Activated CD4-positive, alpha-beta memory T cell treated with anti-CD3 and anti-CD28 coated beads for 36 hours (primary cell): Measurements from ENCODE around the gene CCNJL. TPM values are rescaled to one million over a fixed set of nuclear protein-coding genes. Genes with fewer than 3 reads are reported as not detected.

Experiments
- CTCF ChIA-PET: fragments of 350-600 bp; sonication (Branson Sonifier 250); formaldehyde crosslinking; loops from one replicate; lab custom pipeline; 2021; ENCODE audit warnings: antibody characterized with exemption, inconsistent platforms; lab: Charles Lee
- POLR2A ChIA-PET: fragments of 350-600 bp; sonication (Branson Sonifier 250); formaldehyde crosslinking; loops from one replicate; lab custom pipeline; 2021; ENCODE audit warnings: antibody characterized with exemption; lab: Charles Lee
- DNase-seq: peaks from one replicate; pipeline ENCODE4 v3.0.0-alpha.2; 2020
- H3K27ac Mint-ChIP-seq: one replicate; pipeline ENCODE4 v1.8.0; 2021; ENCODE audit warnings: mixed read lengths
- H3K27me3 Mint-ChIP-seq: one replicate; pipeline ENCODE4 v1.8.0; 2021; ENCODE audit warnings: mixed read lengths
- H3K36me3 Mint-ChIP-seq: one replicate; pipeline ENCODE4 v1.8.0; 2021; ENCODE audit warnings: mixed read lengths
- H3K4me1 Mint-ChIP-seq: one replicate; pipeline ENCODE4 v1.8.0; 2021; ENCODE audit warnings: low read depth, mixed read lengths
- H3K4me3 Mint-ChIP-seq: one replicate; pipeline ENCODE4 v1.8.0; 2021; ENCODE audit warnings: mild to moderate bottlenecking, mixed read lengths
- H3K9me3 Mint-ChIP-seq: one replicate; pipeline ENCODE4 v1.8.0; 2021; ENCODE audit warnings: mixed read lengths
- intact Hi-C: fragments of 100-400 bp; cut with micrococcal nuclease; formaldehyde crosslinking; loops from one replicate; pipeline ENCODE4 v1.15.1; 2023
- total RNA-seq, 2 experiments: library from RNA; stranded (reverse); gene quantifications; one replicate each; pipeline ENCODE4 v1.2.3, GENCODE V29; 2021

CCNJL gene
- total RNA-seq, 2 experiments from 2014 or later = not detected

GRCh38 chr5:160327818-160328217 lies 15.5 kb upstream of the CCNJL start:
- Mint-ChIP-seq H3K36me3 (no peaks in the 10 kb centered on the region), H3K9me3 (no peaks in the 10 kb centered on the region), H3K4me3 (no peak overlapping the region), H3K27me3 (no peaks in the 10 kb centered on the region), H3K27ac (no peak overlapping the region), H3K4me1 (no peaks in the 10 kb centered on the region)
- no peak for DNase-seq
- CTCF ChIA-PET = interaction anchor here (1.3 kb wide), 1 partner anchor 129 kb away, joined by 4 read pairs; no protein-coding TSS in a partner anchor
- intact Hi-C loops = no loop called here
- POLR2A ChIA-PET = no interaction called here

- Mint-ChIP-seq H3K4me3 (no peak overlapping the region), H3K9me3 (no peaks in the 10 kb centered on the region), H3K27ac (no peak overlapping the region), H3K36me3 (no peaks in the 10 kb centered on the region), H3K4me1 (no peaks in the 10 kb centered on the region), H3K27me3 (peaks cover 3% of the 10 kb centered on the region)
- DNase-seq = no peak
- intact Hi-C loops = no loop called here
- CTCF ChIA-PET = interaction anchor here (1.3 kb wide), 1 partner anchor 128 kb away, joined by 4 read pairs; no protein-coding TSS in a partner anchor
- POLR2A ChIA-PET = no interaction called here
Measured at GRCh38 chr5:160326981-160327380, 14.6 kb upstream of the CCNJL start.

- POLR2A ChIA-PET = no interaction called here
- DNase-seq = no peak
- intact Hi-C loops = no loop called here
- H3K4me1 Mint-ChIP-seq = no peaks in the 10 kb centered on the region
- H3K36me3 Mint-ChIP-seq = no peaks in the 10 kb centered on the region
- CTCF ChIA-PET = interaction anchor here (0.6 to 1.1 kb wide), 2 partner anchors 16 to 207 kb away, joined by 3 read pairs; no protein-coding TSS in a partner anchor
- H3K27me3 Mint-ChIP-seq = peaks cover 5% of the 10 kb centered on the region
- H3K4me3 Mint-ChIP-seq = no peak overlapping the region
- no peak overlapping the region for H3K27ac Mint-ChIP-seq
- no peaks in the 10 kb centered on the region for H3K9me3 Mint-ChIP-seq
Measured at GRCh38 chr5:160325716-160326115, 13.4 kb upstream of the CCNJL start.

DNA sequence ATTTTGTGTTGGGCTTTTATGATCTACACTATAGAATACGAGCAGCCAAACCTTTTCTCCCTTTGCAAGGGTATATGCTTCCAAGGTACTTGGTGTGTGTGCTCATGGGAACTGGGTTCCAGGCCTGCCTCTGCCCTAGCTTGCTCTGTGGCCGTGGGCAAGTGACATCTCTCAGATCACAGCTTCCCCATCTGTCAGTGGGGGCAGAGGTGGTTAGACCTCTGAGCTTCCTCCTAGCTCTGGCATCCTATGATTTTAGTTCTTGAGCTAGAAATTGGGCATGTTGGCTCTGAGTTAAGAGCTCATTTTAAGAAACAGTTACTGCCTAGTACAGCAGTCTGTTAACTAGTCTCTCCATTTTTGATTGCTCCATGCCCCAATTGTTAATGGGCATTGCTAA lies 12.5 kb upstream of the CCNJL start:
- ChIA-PET CTCF (interaction anchor here (1.1 to 1.8 kb wide), 2 partner anchors 17 to 20 kb away, joined by 3 to 9 read pairs; no protein-coding TSS in a partner anchor), POLR2A (no interaction called here)
- Mint-ChIP-seq H3K36me3 (no peaks in the 10 kb centered on the region), H3K27me3 (peaks cover 10% of the 10 kb centered on the region), H3K27ac (no peak overlapping the region), H3K4me1 (no peaks in the 10 kb centered on the region), H3K4me3 (no peak overlapping the region), H3K9me3 (no peaks in the 10 kb centered on the region)
- DNase-seq = no peak
- intact Hi-C loops = no loop called here

DNA sequence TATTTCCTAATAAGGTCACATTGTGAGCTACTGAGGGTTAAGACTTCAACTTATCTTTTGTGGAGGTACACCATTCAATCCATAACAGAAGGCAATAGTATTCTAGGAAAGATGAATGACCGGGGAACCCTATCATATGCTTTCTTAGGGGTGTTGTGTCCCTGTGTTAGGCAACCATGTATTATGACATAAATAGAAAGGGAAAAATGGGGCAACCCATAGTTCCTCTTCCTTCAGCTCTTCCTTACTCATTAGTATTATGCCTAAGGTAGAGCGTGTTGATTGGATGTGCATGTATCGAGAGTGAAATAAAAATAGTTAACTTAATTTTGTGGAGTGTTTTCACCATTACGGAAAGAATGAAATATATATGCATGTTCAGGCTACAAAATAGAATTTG lies 6.0 kb upstream of the CCNJL start:
- POLR2A ChIA-PET = no interaction called here
- peaks cover 31% of the 10 kb centered on the region for H3K27me3 Mint-ChIP-seq
- no peak overlapping the region for H3K4me3 Mint-ChIP-seq
- no peak for DNase-seq
- intact Hi-C loops = no loop called here
- H3K4me1 Mint-ChIP-seq = no peaks in the 10 kb centered on the region
- CTCF ChIA-PET = interaction anchor here (1.4 kb wide), 1 partner anchor 27 kb away, joined by 5 read pairs; no protein-coding TSS in a partner anchor
- H3K36me3 Mint-ChIP-seq = no peaks in the 10 kb centered on the region
- H3K27ac Mint-ChIP-seq = no peak overlapping the region
- no peaks in the 10 kb centered on the region for H3K9me3 Mint-ChIP-seq

GRCh38 chr5:160317434-160317833 lies 5.1 kb upstream of the CCNJL start:
- POLR2A ChIA-PET = no interaction called here

DNA sequence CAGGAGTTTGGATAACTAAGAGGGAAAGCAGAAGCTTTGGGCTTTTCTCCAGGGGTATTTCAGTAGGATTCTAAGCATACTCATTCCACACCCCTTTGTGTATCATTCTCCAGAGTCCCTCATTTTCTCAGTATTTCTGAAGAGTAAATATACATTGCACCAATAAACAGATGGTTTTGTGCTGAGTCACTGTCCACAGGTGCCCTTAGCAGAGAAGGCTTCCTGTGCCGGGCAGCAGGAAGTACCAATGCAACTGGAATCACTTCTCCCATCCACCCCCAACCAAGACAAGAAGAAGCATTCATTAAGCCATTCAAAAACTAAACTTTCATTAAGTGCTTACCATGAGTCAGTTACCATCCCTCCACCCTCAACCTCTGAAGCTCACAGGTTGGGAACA lies 3.6 kb upstream of the CCNJL start:
- Mint-ChIP-seq H3K36me3 (no peaks in the 10 kb centered on the region), H3K4me3 (no peak overlapping the region), H3K27ac (no peak overlapping the region), H3K4me1 (peaks cover 7% of the 10 kb centered on the region), H3K9me3 (no peaks in the 10 kb centered on the region), H3K27me3 (peaks cover 41% of the 10 kb centered on the region)
- no peak for DNase-seq
- ChIA-PET CTCF (no interaction called here), POLR2A (no interaction called here)
- intact Hi-C loops = no loop called here

More at GRCh38 chr5:160317434-160317833, 5.1 kb upstream of the CCNJL start:
- no peaks in the 10 kb centered on the region for H3K9me3 Mint-ChIP-seq
- CTCF ChIA-PET = interaction anchor here (0.6 kb wide), 1 partner anchor 72 kb away, joined by 4 read pairs; no protein-coding TSS in a partner anchor
- no peak overlapping the region for H3K27ac Mint-ChIP-seq
- intact Hi-C loops = no loop called here
- no peak overlapping the region for H3K4me3 Mint-ChIP-seq
- no peaks in the 10 kb centered on the region for H3K36me3 Mint-ChIP-seq
- peaks cover 39% of the 10 kb centered on the region for H3K27me3 Mint-ChIP-seq
- no peak for DNase-seq
- peaks cover 7% of the 10 kb centered on the region for H3K4me1 Mint-ChIP-seq

GRCh38 chr5:160312960-160313727 lies 780 bp upstream of the CCNJL start:
- H3K4me3 Mint-ChIP-seq = peak overlapping the region; percentile 38
- H3K36me3 Mint-ChIP-seq = no peaks in the 10 kb centered on the region
- H3K27me3 Mint-ChIP-seq = peaks cover 55% of the 10 kb centered on the region
- H3K4me1 Mint-ChIP-seq = peaks cover 7% of the 10 kb centered on the region
- intact Hi-C loops = no loop called here
- no peaks in the 10 kb centered on the region for H3K9me3 Mint-ChIP-seq
- CTCF ChIA-PET = interaction anchor here (1.0 kb wide), 1 partner anchor 32 kb away, joined by 4 read pairs; no protein-coding TSS in a partner anchor
- no peak overlapping the region for H3K27ac Mint-ChIP-seq
- POLR2A ChIA-PET = no interaction called here
- no peak for DNase-seq

DNA sequence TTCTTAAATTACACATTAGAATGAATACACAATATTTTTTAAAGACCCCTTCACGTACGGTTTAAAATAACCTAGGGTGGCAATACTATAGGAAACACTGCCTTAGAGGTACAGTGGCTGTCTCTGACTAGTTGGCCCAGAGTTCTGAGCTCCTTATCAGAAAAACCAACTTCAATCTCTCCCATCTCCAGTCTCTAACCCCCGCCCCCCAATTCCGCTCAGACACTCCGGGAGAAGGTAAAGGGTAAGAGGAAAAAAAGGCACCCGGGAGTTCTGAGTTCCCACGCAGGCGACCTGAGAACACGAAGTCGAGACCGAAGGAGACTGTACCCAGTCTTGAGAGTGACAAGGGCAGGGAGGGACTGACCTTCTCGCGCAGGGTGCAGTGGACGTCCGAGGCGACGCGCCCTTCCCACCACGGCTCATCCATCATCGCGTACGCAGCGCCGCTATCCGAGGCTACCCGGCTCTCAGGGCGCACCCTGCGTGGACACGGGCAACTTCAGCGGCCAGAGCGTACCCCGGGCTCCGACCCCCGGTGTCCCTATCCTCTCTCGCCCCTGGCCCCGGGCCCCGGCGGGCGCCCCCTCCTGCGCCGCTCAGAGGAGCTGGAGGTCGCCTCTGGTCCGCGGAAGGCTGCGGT lies 752 bp downstream of the CCNJL start:
- H3K27me3 Mint-ChIP-seq = peaks cover 59% of the 10 kb centered on the region
- ChIA-PET CTCF (interaction anchor here (0.7 kb wide), 1 partner anchor 289 kb away, joined by 3 read pairs; no protein-coding TSS in a partner anchor), POLR2A (no interaction called here)
- H3K4me1 Mint-ChIP-seq = peaks cover 7% of the 10 kb centered on the region
- peak overlapping the region; percentile 16 for H3K4me3 Mint-ChIP-seq
- intact Hi-C loops = no loop called here
- H3K36me3 Mint-ChIP-seq = no peaks in the 10 kb centered on the region
- no peaks in the 10 kb centered on the region for H3K9me3 Mint-ChIP-seq
- no peak overlapping the region for H3K27ac Mint-ChIP-seq
- DNase-seq = no peak

DNA sequence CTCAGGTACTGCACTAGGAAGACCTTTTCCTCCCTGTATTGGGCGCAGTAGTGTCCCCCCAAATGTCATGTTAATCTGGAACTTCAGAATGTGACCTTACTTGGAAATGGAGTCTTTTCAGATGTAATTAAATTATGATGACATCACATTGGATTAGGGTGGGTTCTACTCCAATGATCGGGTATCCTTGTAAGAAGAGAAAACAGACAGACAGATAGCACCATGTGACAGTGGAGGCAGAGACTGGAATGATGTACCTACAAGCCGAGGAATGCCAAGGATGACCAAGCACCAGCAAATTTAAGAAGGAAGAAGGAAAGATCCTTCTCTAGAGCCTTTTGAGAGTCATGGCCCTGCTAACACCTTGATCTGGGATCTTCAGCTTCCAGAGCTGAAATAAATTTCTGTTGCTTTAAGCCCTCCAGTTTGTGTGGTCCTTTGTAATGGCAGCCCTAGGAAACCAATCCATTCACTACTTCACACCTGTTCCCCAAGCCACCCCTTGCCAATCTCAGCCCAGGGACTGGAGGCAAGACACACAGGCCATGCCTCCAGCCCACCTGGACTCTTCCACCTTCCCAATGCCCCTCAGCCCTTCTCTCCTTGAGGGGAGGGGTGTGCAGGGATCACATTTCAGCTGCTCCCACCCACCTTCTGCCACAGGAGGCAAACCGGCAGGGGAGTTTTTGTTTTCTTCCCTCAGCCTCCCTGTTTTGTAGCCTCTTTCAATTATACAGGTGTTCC lies 1.6 kb downstream of the CCNJL start:
- Mint-ChIP-seq H3K27me3 (peaks cover 52% of the 10 kb centered on the region), H3K4me1 (peaks cover 7% of the 10 kb centered on the region), H3K4me3 (no peak overlapping the region), H3K36me3 (no peaks in the 10 kb centered on the region), H3K27ac (no peak overlapping the region), H3K9me3 (no peaks in the 10 kb centered on the region)
- DNase-seq = no peak
- POLR2A ChIA-PET = no interaction called here
- intact Hi-C loops = no loop called here
- CTCF ChIA-PET = no interaction called here

GRCh38 chr5:160310140-160310539 lies 2.2 kb downstream of the CCNJL start:
- Mint-ChIP-seq H3K27me3 (peaks cover 54% of the 10 kb centered on the region), H3K36me3 (no peaks in the 10 kb centered on the region), H3K4me1 (peaks cover 7% of the 10 kb centered on the region), H3K27ac (no peak overlapping the region), H3K9me3 (no peaks in the 10 kb centered on the region), H3K4me3 (no peak overlapping the region)
- DNase-seq = no peak
- CTCF ChIA-PET = no interaction called here
- POLR2A ChIA-PET = no interaction called here
- intact Hi-C loops = no loop called here

DNA sequence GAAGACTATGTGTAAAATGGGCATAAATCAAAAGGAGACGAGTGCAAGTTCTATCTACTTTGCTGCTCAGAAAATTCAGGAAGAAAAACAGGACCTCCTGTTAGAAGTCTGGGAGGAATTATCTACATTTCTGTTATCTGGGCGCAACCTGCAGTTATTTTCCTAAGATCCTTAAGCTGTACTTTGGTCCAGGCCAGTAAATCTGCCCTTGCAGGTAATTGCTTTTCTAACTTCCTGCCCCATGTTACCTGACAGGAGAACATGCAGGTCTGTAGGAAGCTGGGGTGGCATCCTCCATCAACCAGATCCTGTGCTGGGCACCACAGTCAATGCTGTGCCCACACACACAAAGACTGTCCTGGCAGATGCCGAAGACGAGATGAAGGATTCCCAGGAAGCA lies 5.7 kb downstream of the CCNJL start:
- ChIA-PET POLR2A (no interaction called here), CTCF (no interaction called here)
- peaks cover 46% of the 10 kb centered on the region for H3K27me3 Mint-ChIP-seq
- no peaks in the 10 kb centered on the region for H3K4me1 Mint-ChIP-seq
- DNase-seq = no peak
- H3K4me3 Mint-ChIP-seq = no peak overlapping the region
- intact Hi-C loops = no loop called here
- no peak overlapping the region for H3K27ac Mint-ChIP-seq
- no peaks in the 10 kb centered on the region for H3K36me3 Mint-ChIP-seq
- H3K9me3 Mint-ChIP-seq = no peaks in the 10 kb centered on the region
